Measurements from ENCODE around the gene HPS1.

GRCh38 chr10:98378722-98379121 is 68.0 kb downstream of the HPS1 start:
- no peak for TF ChIP-seq EZH2 (IDR thresholded peaks at IDR 0.05; ENCODE audit: low read length, unreplicated experiment)
- no peak for TF ChIP-seq CTCF (conservative IDR thresholded peaks at IDR 0.05; ENCODE audit: low read depth, low read length)
